PC-3 (cell line): ENCODE measurements around the gene UTS2R.

ENCODE experiments used
- EZH2 ChIP-seq: fragments of 300-600 bp; sonication (generic); IDR thresholded peaks from one replicate; pipeline ENCODE4 v1.6.1; 2017; ENCODE audit warnings: antibody characterized with exemption, mild to moderate bottlenecking, low read length; ENCODE audit not compliant: unreplicated experiment
- TF ChIP-seq, protein P1 (sequence below): fragments of 300-600 bp; sonication (generic); conservative IDR thresholded peaks from 2 replicates; pipeline ENCODE4 v1.5.1; 2017; ENCODE audit warnings: antibody characterized with exemption, low read depth, mild to moderate bottlenecking, low read length

DNA sequence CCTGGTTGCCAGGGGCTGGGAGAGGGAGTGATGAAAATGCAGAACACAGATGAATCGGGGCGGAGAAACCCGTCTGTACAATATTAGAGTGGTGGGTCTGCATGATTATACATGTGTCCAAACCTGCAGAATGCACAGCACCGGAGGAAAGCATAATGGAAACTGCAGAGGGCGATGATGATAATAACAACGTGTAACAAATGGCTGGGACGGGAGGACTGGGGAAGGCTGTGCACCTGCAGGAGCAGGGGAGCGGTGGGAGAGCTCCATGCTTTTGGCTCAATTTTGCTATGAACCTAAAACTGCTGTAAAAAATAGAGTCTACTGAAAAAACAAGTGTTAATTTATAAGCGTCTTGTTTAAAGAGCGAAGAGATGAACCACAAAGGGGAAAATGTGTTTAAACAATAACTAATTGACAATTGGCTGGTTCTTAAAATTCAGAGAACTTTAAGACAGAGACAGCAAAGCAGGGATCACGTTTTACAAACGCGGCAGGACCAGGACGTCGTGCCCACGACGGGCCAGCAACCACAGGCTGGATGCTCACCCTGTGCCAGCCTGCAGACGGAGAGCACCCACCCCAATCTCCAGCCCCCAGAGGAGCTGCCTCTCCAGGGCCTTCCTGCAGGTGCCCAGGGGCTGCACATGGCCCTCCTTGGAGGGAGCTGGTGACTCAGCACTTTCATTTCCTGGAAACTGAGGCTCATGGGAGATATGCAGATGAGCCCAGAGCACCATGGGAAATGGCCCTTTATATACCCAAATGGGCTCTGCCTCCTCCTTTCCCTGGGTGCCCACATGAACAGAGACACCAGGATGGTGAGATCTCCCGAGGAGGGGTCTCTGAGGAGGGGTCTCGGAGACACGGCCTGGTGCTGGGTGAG lies 12.9 kb upstream of the UTS2R start, which contains the start of gene TEX19:
- TF ChIP-seq EZH2, result no peak
- TF ChIP-seq, protein P1, sequence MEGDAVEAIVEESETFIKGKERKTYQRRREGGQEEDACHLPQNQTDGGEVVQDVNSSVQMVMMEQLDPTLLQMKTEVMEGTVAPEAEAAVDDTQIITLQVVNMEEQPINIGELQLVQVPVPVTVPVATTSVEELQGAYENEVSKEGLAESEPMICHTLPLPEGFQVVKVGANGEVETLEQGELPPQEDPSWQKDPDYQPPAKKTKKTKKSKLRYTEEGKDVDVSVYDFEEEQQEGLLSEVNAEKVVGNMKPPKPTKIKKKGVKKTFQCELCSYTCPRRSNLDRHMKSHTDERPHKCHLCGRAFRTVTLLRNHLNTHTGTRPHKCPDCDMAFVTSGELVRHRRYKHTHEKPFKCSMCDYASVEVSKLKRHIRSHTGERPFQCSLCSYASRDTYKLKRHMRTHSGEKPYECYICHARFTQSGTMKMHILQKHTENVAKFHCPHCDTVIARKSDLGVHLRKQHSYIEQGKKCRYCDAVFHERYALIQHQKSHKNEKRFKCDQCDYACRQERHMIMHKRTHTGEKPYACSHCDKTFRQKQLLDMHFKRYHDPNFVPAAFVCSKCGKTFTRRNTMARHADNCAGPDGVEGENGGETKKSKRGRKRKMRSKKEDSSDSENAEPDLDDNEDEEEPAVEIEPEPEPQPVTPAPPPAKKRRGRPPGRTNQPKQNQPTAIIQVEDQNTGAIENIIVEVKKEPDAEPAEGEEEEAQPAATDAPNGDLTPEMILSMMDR, result peak; percentile 29; the same call in 1 of the 2 replicates
